NCI-H82 treated with DMSO at 0.1 percent for 48 hours (cell line): Measurements from ENCODE around the gene HMHB1.

Experiments
- DNase-seq: peaks from one replicate; lab custom pipeline; 2025; ENCODE audit not compliant: unreplicated experiment; lab: John Stamatoyannopoulos, UW

Gene HMHB1

DNA sequence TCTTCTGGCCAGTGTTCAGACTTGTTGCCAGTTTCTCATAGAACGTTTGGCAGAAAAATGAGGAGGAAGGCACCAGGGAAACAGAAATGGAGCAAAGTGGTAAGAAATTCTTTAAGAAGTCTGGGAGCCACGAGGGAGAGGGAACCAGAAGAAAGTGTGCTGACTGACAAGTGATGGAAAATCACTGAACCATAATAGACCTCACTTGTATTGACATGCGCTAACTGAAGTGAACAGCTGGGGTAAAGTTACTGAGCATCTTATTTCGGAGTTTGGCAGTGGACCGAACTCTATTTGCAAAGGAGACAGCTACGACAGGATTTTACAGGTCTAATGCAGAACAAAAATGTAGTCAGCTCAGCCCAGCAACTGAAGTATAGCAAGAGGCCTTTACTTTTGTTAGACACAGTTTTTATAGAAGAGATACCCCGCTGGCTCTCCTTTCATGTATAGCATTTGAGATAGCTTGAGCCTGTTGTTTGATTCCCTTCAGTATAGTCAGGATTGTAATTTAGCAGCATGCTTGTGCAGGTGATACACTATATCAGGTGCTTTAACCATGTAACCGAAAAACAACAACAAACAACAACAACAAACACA lies 53.6 kb downstream of the HMHB1 start:
- DNase-seq = no peak
